Esophagus squamous epithelium (tissue), 4 donors: Measurements from ENCODE around the gene UGT1A6.

ENCODE experiments used
- POLR2A ChIP-seq, 4 donors: fragments of 450-650 bp; IDR thresholded peaks; one replicate each; pipeline ENCODE4 v1.6.1; 2017; ENCODE audit warnings: antibody characterized with exemption in 4 of 4, mild to moderate bottlenecking in 4 of 4, moderate library complexity in 3 of 4
- TF ChIP-seq, protein P1 (sequence below), 6 experiments: fragments of 450-650 bp in 4 of 6; fragments of 200-600 bp in 2 of 6; sonication (generic) in 2 of 6; IDR thresholded peaks; one replicate each; pipeline ENCODE4 v1.5.1; 2016 to 2019; ENCODE audit warnings: antibody characterized with exemption in 6 of 6, mild to moderate bottlenecking in 4 of 6, moderate library complexity in 4 of 6

DNA sequence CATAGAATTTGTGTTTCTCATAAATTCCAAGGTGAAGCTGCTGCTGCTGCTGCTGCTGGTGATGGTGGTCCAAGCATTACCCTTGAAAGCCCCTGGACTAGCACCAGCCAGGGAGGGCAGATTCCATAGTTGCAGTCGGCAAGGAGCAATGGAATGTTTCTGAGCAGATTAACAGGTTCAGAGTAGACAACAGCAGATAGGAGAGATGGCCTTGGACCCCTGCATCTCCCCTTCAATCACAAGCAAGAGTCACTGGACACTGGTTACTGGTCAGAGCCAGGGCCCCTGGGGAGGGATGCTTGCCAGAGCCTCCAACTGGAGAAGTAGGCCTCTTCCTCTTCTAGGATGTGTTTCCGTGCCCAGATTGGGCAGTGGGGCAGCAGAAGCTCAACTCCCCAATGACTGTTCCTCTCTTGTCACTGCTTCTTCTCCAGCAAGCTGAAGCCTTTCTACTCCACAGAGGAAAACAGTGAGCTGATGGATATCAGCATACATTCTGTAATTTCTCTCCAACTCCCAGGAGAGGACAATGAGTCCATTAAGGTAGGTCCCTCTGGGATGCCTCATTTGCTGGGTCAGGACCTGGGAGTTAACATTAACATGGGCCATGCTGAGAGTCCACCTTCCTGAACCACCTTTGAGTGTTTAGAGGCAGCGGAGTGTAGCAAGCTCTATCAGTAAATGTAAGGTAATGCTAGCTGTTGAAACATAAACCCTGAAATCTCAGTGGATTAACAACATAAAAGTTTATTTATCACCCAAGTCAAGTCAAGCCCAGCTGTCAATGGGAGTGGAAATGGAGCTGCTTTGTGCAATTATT lies 120.8 kb downstream of the UGT1A6 start:
- TF ChIP-seq, protein P1, sequence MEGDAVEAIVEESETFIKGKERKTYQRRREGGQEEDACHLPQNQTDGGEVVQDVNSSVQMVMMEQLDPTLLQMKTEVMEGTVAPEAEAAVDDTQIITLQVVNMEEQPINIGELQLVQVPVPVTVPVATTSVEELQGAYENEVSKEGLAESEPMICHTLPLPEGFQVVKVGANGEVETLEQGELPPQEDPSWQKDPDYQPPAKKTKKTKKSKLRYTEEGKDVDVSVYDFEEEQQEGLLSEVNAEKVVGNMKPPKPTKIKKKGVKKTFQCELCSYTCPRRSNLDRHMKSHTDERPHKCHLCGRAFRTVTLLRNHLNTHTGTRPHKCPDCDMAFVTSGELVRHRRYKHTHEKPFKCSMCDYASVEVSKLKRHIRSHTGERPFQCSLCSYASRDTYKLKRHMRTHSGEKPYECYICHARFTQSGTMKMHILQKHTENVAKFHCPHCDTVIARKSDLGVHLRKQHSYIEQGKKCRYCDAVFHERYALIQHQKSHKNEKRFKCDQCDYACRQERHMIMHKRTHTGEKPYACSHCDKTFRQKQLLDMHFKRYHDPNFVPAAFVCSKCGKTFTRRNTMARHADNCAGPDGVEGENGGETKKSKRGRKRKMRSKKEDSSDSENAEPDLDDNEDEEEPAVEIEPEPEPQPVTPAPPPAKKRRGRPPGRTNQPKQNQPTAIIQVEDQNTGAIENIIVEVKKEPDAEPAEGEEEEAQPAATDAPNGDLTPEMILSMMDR (IDR thresholded peaks at IDR 0.05): no peak
- no peak for TF ChIP-seq POLR2A (IDR thresholded peaks at IDR 0.05)
